Caco-2 (cell line): ENCODE measurements around the gene CACNA1C. TPM values are rescaled to one million over a fixed set of nuclear protein-coding genes. Genes with fewer than 3 reads are reported as not detected.

ENCODE experiments used
- BruUV-seq: library from RNA; stranded (reverse); fragments of 400-500 nt; replicated peaks from 2 replicates; lab custom pipeline; 2021; lab: Mats Ljungman, UMichigan
- CTCF ChIA-PET: fragments of 300-600 bp; sonication (Branson Sonifier 250); formaldehyde crosslinking; loops from one replicate; lab custom pipeline; 2022; ENCODE audit warnings: antibody characterized with exemption; lab: Charles Lee
- POLR2A ChIA-PET: fragments of 300-600 bp; sonication (Branson Sonifier 250); formaldehyde crosslinking; loops from one replicate; lab custom pipeline; 2022; ENCODE audit warnings: antibody characterized with exemption; lab: Charles Lee
- DNase-seq, 2 experiments: peaks; one replicate each; pipeline versions ENCODE4 v3.0.0 to v3.0.0-alpha.2; 2020 to 2022
- H3K27me3 ChIP-seq: replicated peaks from 2 replicates; pipeline ENCODE4 v1.6.0; 2011; ENCODE audit warnings: low read length; ENCODE audit not compliant: control insufficient read depth, insufficient read depth
- H3K36me3 ChIP-seq: 2 replicates; pipeline ENCODE4 v1.5.1; 2011; ENCODE audit warnings: low read length; ENCODE audit not compliant: control insufficient read depth, insufficient read depth
- H3K4me1 ChIP-seq: fragments of 250-450 bp; sonication (Bioruptor Pico); 2 replicates; pipeline ENCODE4 v1.5.1; 2020; ENCODE audit warnings: mild to moderate bottlenecking
- H3K4me3 ChIP-seq: 2 replicates; pipeline ENCODE4 v1.5.1; 2011; ENCODE audit warnings: low read depth, mild to moderate bottlenecking, control low read depth, low read length
- H3K9me3 ChIP-seq: fragments of 250-450 bp; sonication (Bioruptor Pico); 2 replicates; pipeline ENCODE4 v1.5.1; 2020; ENCODE audit warnings: mild to moderate bottlenecking, moderate library complexity
- H3K27ac Mint-ChIP-seq: one replicate; pipeline ENCODE4 v1.8.0; 2022; ENCODE audit warnings: mixed read lengths; ENCODE audit not compliant: unreplicated experiment
- H3K27me3 Mint-ChIP-seq: one replicate; pipeline ENCODE4 v1.8.0; 2022; ENCODE audit warnings: mixed read lengths; ENCODE audit not compliant: insufficient read depth, unreplicated experiment
- H3K36me3 Mint-ChIP-seq: one replicate; pipeline ENCODE4 v1.8.0; 2022; ENCODE audit warnings: mild to moderate bottlenecking, mixed read lengths; ENCODE audit not compliant: insufficient read depth, unreplicated experiment
- H3K4me1 Mint-ChIP-seq: one replicate; pipeline ENCODE4 v1.8.0; 2022; ENCODE audit warnings: low read depth, mixed read lengths; ENCODE audit not compliant: unreplicated experiment
- H3K4me3 Mint-ChIP-seq: one replicate; pipeline ENCODE4 v1.8.0; 2022; ENCODE audit warnings: mild to moderate bottlenecking, moderate library complexity, mixed read lengths; ENCODE audit not compliant: unreplicated experiment
- H3K9me3 Mint-ChIP-seq: one replicate; pipeline ENCODE4 v1.8.0; 2022; ENCODE audit warnings: mixed read lengths; ENCODE audit not compliant: unreplicated experiment
- CTCF ChIP-seq, 2 experiments: fragments of 200-600 bp in 1 of 2; IDR thresholded peaks; 1 replicate in 1 of 2; 2 replicates in 1 of 2; pipeline versions ENCODE4 v1.5.1 to v1.8.0; 2011 to 2022; ENCODE audit warnings: antibody characterized with exemption in 1 of 2, control low read depth in 1 of 2, inconsistent platforms in 1 of 2, low read depth in 1 of 2, low read length in 1 of 2, mild to moderate bottlenecking in 1 of 2, moderate library complexity in 1 of 2; ENCODE audit not compliant: insufficient read depth in 1 of 2, severe bottlenecking in 1 of 2, unreplicated experiment in 1 of 2
- intact Hi-C: fragments of 100-400 bp; cut with micrococcal nuclease; formaldehyde crosslinking; loops from one replicate; pipeline ENCODE4 v1.10.0; 2022; ENCODE audit not compliant: unreplicated experiment
- total RNA-seq: library from RNA; stranded (reverse); gene quantifications from 2 replicates; pipeline ENCODE4 v1.2.3, GENCODE V29; 2022

Gene CACNA1C
- total RNA-seq, 1 experiment from 2014 or later: not detected

GRCh38 chr12:2046957-2047356 is 5.8 kb upstream of the CACNA1C start:
- peaks cover 5% of the 10 kb centered on the region for H3K4me1 Mint-ChIP-seq
- H3K27me3 Mint-ChIP-seq: peaks cover 27% of the 10 kb centered on the region
- DNase-seq: no peak
- POLR2A ChIA-PET: no interaction called here
- Histone ChIP-seq H3K4me3 (no peak overlapping the region), H3K9me3 (no peaks in the 10 kb centered on the region), H3K36me3 (no peaks in the 10 kb centered on the region), H3K27me3 (peaks cover 6% of the 10 kb centered on the region), H3K4me1 (no peaks in the 10 kb centered on the region)
- TF ChIP-seq CTCF (IDR thresholded peaks at IDR 0.05; ENCODE audit: insufficient read depth in 1 of 2, low read depth in 1 of 2, low read length in 1 of 2, severe bottlenecking in 1 of 2, unreplicated experiment in 1 of 2): no peak
- no peak overlapping the region for H3K27ac Mint-ChIP-seq
- no TSS peak for BruUV-seq
- H3K4me3 Mint-ChIP-seq: no peak overlapping the region
- no peaks in the 10 kb centered on the region for H3K9me3 Mint-ChIP-seq
- CTCF ChIA-PET: no interaction called here
- intact Hi-C loops: no loop called here
- no peaks in the 10 kb centered on the region for H3K36me3 Mint-ChIP-seq

GRCh38 chr12:2047752-2048151 is 5.0 kb upstream of the CACNA1C start:
- H3K36me3 ChIP-seq: no peaks in the 10 kb centered on the region
- intact Hi-C loops: no loop called here
- H3K36me3 Mint-ChIP-seq: no peaks in the 10 kb centered on the region
- CTCF ChIA-PET: interaction anchor here (0.6 to 0.7 kb wide), 2 partner anchors 73 to 535 kb away, joined by 3 read pairs; no protein-coding TSS in a partner anchor
- peaks cover 6% of the 10 kb centered on the region for H3K4me1 Mint-ChIP-seq
- H3K27ac Mint-ChIP-seq: no peak overlapping the region
- POLR2A ChIA-PET: no interaction called here
- no peak overlapping the region for H3K4me3 Mint-ChIP-seq
- H3K9me3 Mint-ChIP-seq: no peaks in the 10 kb centered on the region
- BruUV-seq: no TSS peak
- no peak for TF ChIP-seq CTCF (IDR thresholded peaks at IDR 0.05; ENCODE audit: insufficient read depth in 1 of 2, low read depth in 1 of 2, low read length in 1 of 2, severe bottlenecking in 1 of 2, unreplicated experiment in 1 of 2)
- DNase-seq: no peak
- H3K27me3 Mint-ChIP-seq: peaks cover 23% of the 10 kb centered on the region
- H3K4me3 ChIP-seq: no peak overlapping the region
- H3K27me3 ChIP-seq: peaks cover 9% of the 10 kb centered on the region
- no peaks in the 10 kb centered on the region for H3K9me3 ChIP-seq
- no peaks in the 10 kb centered on the region for H3K4me1 ChIP-seq

- no peak for DNase-seq
- peaks cover 4% of the 10 kb centered on the region; the same call in 1 of the 2 replicates for H3K4me1 ChIP-seq
- no peaks in the 10 kb centered on the region for H3K9me3 ChIP-seq
- Mint-ChIP-seq H3K27me3 (peaks cover 31% of the 10 kb centered on the region), H3K27ac (no peak overlapping the region), H3K4me1 (peaks cover 6% of the 10 kb centered on the region), H3K4me3 (no peak overlapping the region), H3K9me3 (no peaks in the 10 kb centered on the region), H3K36me3 (no peaks in the 10 kb centered on the region)
- intact Hi-C loops: no loop called here
- TF ChIP-seq CTCF (IDR thresholded peaks at IDR 0.05; ENCODE audit: insufficient read depth in 1 of 2, low read depth in 1 of 2, low read length in 1 of 2, severe bottlenecking in 1 of 2, unreplicated experiment in 1 of 2): no peak
- no peaks in the 10 kb centered on the region for H3K36me3 ChIP-seq
- peaks cover 16% of the 10 kb centered on the region for H3K27me3 ChIP-seq
- POLR2A ChIA-PET: no interaction called here
- no peak overlapping the region for H3K4me3 ChIP-seq
- CTCF ChIA-PET: interaction anchor here (0.6 kb wide), 1 partner anchor 242 kb away, joined by 3 read pairs; no protein-coding TSS in a partner anchor
- no TSS peak for BruUV-seq
Observed at GRCh38 chr12:2049604-2050540, 2.9 kb upstream of the CACNA1C start.
